Adrenal gland (tissue), 5 donors: ENCODE results near the gene CDKN2B.

Experiments used
- POLR2A ChIP-seq, 2 donors: fragments of 450-650 bp; IDR thresholded peaks; one replicate each; pipeline ENCODE4 v1.6.1; 2017; ENCODE audit warnings: antibody characterized with exemption in 2 of 2, mild to moderate bottlenecking in 2 of 2, moderate library complexity in 1 of 2
- TF ChIP-seq, protein P1 (sequence below), 6 experiments: fragments of 450-650 bp in 4 of 6; fragments of 200-600 bp in 2 of 6; sonication (generic) in 1 of 6; IDR thresholded peaks; 1 replicate in 5 of 6; 2 replicates in 1 of 6; pipeline versions ENCODE4 v1.5.1 to v1.8.0; 2016 to 2021; ENCODE audit warnings: antibody characterized with exemption in 6 of 6, mild to moderate bottlenecking in 2 of 6, moderate library complexity in 1 of 6
- donor health status: DM: no; HTN: no; CAD: no.

DNA sequence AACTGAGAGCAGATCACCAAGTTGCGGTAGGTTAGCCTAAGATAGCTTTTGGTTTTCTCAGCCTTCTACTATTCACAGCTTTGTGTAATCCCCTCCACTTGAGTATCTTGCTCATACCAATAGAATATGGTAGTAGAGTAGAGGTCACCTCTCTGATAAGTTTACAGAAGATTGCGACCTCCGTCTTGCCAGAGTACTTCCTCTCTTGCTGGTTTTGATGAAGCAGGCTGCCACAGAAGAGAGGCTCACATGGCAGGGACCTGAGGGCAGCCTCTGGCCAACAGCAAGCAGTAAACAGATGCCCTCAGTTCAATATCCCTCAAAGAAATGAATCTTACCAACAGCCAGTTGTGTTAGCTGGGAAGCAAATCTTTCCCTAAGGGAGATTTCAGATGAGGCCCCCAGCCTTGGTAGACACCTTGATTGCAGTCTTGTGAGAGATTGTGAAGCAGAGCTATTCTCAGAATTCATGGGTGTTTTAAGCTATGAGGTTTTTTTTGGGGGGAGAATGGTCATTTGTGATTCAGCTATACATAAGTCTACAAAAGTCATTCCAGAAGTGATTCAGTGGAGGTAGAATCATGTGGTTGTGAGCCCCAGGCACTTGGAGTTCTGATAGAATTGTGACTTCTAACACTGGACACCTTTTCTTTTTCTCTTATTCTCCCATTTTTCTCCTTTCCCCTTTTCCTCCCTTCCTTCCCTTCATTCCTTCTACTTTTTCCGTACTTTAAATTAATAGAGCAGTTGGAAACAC lies 22.7 kb upstream of the CDKN2B start:
- no peak for TF ChIP-seq POLR2A (IDR thresholded peaks at IDR 0.05)
- TF ChIP-seq, protein P1, sequence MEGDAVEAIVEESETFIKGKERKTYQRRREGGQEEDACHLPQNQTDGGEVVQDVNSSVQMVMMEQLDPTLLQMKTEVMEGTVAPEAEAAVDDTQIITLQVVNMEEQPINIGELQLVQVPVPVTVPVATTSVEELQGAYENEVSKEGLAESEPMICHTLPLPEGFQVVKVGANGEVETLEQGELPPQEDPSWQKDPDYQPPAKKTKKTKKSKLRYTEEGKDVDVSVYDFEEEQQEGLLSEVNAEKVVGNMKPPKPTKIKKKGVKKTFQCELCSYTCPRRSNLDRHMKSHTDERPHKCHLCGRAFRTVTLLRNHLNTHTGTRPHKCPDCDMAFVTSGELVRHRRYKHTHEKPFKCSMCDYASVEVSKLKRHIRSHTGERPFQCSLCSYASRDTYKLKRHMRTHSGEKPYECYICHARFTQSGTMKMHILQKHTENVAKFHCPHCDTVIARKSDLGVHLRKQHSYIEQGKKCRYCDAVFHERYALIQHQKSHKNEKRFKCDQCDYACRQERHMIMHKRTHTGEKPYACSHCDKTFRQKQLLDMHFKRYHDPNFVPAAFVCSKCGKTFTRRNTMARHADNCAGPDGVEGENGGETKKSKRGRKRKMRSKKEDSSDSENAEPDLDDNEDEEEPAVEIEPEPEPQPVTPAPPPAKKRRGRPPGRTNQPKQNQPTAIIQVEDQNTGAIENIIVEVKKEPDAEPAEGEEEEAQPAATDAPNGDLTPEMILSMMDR (IDR thresholded peaks at IDR 0.05): no peak
